ENCODE data around the gene FUOM.

DNA sequence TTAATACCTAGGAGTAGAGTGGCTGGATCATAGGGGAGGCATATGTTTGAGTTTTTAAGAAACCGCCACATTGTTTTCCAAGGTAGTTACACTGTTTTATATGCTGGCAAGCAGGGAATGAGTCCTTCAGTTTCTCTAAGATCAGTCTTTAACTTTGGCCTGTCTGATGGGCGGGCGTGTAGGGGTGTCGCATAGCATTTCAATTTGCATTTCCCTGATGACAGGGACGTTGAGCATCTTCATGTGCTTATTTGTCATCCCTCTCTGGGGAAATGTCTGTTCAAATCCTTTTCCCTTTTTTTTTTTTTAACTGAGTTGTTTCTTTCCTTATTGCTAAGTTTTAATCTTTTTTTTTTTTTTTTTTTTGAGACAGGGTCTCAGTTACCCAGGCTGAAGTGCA is 46.0 kb upstream of the FUOM start:
- TF ChIP-seq CTCF (IDR thresholded peaks at IDR 0.05) = no peak
- TF ChIP-seq POLR2A (IDR thresholded peaks at IDR 0.05) = no peak

Data from body of pancreas (tissue), 4 donors.